ENCODE results near the gene ERN1.
"Not testable (repeated sequence)": the region's sequence is repeated elsewhere in the genome, so short reads cannot be mapped to it uniquely, and the experiment has no call there.

The ERN1 gene

DNA sequence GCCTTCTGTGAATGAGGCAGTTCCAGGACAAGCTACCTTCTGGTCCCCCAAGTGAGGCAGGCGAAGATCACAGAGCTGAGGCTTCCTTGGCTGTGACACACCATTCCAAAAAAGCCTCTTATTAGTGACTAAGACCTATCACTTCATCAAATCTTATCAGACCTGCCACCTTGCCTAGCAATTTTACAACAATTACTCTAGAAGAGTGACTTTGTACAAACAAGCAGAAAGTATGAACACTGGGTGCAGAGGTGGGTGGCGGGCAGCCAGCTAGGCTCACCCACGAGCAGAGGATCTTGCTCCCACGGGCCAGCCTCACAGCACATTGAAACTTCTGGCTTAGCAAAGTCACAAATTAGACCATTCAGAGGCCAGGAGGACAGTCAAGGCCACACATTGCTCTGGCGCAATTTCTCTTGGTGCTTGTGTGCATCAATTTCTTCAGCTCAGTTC, 107.3 kb downstream of the ERN1 start:
- DNase-seq: no peak

DNA sequence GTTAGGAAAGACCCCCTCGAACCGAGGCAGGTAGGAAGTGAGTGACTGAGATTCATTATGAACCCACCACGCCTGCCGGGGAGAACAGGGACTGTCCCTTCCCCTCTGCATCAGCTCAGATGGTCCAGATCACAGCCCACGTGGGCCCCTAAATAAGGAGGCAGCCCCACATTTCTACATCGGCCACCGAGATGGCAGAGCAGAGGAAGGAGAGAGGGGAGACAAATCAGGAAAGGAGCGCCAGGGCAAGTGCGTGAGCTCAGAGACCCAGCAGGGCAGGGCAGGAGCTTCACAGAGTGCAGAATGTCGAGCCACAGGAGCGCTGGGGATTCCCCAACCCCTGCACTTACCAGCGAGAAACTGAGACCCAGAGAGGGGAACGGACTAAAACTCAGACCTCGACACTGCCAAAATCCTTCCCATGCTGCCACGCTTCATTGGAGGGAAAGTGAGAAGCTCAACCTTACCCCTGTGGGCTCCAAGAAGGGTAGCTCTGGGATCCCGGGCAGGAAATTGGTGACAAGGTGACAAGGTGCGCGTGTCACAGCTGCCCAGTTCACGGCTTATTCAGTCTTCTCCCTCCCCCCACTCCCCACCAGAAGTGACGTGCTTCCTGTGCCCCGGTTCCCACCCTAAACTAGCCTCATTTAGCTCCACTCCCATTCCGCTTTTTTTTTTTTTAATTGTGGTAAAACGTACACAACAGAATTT, 109.7 kb downstream of the ERN1 start, which contains the start of gene ICAM2:
ICAM2 (minus strand) TSS at position 578 of the 711 bp plus-strand sequence. CDS start 13,942 bp downstream, outside the sequence.
- DNase-seq: peak; percentile 79

DNA sequence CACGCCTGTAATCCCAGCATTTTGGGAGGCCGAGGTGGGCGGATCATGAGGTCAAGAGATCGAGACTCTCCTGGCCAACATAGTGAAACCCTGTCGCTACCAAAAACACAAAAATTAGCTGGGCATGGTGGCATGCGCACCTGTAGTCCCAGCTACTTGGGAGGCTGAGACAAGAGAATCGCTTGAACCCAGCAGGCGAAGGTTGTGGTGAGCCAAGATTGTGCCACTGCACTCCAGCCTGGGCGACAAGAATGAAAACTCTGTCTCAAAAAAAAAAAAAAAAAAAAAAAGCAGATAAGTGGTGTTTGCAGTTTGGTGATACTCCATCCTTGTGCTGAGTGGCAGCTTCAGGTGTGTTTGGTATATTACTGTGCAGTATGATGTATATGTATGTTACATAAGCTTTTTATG, 110.4 kb downstream of the ERN1 start:
- not testable (repeated sequence) for DNase-seq

DNA sequence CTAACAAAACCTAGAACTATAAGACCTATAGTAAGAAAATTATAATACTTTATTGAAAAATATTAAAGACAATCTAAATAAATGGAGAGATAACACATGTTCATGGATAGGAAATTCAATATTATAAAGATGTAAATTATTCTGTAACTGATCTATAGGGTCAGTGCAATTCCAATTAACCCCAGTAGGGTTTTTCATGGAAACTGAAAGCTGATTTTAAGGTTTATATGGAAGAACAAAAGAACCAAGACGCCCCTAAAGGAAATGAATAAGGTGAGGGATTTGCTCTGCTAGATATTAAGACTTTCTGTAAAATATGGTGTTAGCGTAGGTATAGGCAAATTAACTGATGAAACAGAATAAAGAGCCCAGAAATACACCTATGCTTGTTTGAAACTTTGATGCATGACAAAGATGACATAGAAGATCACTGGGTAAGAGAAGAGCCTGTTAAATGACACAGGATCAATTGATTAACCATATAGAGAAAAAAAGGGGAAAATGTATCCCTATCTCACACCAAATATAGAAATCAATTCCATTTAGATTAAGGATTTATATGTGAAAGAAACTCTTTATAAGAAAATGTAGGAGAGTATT, 112.5 kb downstream of the ERN1 start:
- DNase-seq: no peak

DNA sequence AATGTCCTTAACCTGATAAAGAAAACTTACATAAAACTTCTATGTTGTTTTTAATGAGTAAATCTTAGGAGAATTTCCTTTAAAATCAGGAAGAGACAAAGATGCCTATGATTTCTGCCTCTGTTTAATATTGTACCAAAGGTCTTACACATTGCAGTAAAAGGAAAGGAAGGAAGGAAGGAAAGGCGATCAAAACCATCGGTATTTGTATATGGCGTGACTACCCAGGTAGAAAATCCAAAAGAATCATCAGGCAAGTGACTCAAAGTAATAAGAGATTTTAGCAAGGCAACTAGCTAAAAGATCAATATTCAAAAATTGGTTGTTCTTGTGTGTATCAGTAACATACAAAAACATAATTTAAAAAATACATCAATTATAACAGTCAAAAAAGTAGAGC, 113.0 kb downstream of the ERN1 start:
- no peak for DNase-seq

DNA sequence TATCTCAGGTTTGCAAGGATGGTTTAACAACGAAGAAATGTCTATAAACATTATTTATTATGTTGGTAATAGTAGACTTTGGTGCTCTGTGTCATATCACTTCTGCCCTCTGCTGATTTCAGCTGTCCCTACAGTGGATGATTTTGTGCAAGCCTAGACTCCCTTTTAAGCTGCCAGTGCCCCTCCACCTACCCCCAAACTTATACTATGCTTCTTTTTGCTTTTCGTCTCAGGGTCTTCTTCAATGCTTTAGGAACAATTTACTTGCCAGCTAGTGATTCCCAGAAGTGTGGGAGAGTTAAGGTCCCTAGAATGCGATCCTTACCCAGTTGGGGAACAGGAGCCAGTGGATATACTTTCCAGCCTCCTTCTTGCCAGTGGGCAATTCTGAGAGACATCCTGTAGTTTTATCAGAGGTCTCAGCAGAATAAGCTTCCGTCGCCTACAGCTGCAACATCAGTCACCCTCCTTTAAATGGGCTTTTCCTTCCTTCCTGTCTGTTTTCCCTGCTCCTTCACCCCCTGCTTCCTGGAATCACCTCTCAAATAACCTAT, 113.6 kb downstream of the ERN1 start:
- no peak for DNase-seq

DNA sequence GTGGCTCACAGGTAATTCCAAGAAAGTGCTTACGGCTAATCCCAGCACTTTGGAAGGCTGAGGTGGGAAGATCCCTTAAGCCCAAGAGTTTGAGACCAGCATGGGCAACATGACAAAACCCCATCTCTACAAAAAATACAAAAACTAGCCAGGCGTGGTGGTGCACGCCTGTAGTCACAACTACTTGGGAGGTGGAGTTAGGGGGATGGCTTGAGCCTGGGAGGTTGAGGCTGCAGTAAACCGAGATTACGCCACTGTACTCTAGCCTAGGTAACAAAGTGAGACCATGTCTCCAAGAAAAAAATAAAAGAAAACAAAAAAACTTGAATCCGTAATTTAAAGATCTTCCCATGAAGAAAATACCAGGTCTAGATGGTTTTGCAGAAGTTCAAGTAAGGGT, 114.5 kb downstream of the ERN1 start:
- DNase-seq: no peak

DNA sequence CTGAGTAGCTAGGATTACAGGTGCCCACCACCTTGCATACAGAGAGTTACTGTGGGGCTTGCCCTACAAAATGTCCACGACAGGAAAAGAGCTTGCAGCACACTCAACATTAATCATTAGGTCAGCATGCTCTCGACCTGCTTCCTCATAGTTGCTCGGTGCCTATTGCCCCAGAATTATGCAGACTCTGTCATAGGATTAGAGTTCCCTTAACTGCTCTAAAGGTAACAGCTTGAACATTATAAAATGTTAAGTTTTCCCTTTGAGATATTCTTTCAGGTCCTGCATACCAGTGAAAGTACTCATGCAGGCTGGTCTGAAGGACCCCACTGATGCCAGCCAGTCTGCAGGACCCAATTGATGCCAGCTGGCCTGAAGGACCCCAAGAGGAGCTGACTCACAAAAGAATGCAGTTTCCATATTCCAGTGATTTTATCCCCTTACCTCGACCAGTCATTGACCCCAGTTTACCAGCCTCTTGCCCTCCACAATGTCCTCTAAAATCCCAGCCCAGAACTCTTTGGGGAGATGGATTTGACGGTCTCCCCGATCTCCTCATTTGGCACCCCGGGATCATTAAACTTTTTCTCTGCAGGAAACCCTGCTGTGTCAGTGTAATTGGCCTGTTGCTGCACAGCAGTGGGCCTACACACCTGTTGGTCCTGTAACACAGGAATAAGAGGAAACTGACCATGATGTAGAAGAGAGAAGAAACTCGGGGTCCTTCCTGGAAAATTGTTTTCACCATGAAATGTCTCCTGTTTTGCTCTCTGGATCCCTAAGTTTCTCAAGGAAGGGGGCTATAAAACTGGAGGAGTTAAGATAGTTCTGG, 120.2 kb downstream of the ERN1 start:
- DNase-seq: no peak

DNA sequence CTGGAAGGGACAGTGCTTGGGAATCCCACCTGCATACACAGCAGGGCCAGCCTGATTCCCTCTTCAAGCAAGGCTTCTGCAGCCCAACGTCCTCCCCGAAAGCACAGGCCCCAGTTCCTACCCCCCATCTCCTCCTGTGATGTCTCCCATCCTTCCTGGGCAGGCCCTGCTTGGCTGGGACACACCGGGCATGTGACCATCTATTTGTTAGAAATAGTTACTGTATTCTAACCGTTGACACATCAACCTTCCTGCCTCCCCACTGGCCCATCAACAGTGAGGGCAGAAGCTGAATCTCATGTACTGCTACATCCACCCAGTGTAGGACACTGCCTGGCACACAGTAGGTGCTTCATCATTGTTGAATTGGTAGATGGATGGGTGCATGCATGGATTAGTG, 121.1 kb downstream of the ERN1 start:
- DNase-seq: no peak

DNA sequence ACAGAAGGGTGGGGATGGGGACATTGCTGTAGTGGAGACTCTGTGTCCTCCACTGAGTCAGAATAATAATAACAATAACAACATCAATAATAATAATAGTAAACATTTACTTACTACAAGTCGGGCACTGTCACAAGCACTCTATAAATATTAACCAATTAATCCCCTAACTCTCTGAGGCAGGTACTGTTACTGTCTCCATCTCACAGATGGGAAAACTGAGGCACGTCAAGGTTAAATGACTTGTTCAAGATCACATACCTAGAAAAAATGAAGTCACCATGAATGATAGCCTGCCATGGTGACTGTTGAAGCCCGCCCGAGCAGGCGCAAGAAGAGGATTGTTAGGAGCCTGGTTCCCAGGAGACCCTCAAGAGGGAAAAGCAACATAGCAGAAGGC, 121.6 kb downstream of the ERN1 start:
- DNase-seq: no peak

DNA sequence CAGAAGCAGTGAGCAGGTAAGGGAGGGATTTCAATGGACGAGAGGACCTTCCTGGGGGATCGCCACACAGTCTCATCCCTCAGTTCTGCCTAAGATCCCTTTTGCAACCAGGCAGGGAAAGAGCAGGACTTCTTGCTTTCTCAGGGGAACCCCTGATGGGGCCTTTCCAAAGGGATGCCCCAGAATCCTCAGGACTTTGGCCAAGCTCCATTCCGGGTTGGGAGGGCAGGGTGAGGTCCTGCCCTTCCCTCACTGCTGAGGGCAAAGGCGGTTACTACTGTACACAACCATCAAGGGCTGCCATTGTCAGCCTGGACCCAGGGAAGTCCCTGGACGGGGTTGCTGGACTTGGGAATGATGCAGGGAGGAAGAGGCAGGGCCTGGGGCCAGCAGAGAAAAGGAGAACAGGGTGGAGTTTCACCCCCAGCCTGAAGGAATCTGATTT, 122.1 kb downstream of the ERN1 start:
- no peak for DNase-seq

DNA sequence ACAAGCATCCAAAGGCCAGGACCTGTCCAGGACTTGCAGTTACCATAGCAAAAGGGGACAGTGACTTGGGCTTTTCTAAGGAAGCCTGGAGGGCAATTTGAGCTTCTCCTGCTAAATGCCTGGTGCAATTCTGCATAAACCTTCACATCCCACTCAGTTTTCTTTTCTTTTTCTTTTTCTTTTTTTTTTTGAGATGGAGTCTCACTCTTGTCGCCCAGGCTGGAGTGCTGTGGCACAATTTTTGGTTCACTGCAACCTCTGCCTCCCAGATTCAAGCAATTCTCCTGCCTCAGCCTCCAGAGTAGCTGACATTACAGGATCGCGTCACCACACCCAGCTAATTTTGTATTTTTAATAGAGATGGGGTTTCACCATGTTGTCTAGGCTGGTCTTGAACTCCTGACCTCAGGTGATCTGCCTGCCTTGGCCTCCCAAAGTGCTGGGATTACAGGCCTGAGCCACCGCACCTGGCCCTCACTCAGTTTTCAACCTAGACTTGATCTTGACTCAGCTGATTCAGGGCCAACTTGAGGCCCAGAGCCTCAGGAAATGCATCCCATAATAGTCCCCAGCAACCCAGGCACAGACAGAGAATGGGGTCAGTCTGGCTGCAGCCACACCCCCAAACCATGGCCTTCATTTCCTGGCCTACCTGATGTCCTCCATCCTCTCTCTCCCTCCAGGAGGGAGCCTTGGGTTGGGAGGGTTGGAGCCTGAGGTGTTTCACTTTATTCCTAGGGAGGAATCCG, 122.7 kb downstream of the ERN1 start:
- DNase-seq: not testable (repeated sequence)

DNA sequence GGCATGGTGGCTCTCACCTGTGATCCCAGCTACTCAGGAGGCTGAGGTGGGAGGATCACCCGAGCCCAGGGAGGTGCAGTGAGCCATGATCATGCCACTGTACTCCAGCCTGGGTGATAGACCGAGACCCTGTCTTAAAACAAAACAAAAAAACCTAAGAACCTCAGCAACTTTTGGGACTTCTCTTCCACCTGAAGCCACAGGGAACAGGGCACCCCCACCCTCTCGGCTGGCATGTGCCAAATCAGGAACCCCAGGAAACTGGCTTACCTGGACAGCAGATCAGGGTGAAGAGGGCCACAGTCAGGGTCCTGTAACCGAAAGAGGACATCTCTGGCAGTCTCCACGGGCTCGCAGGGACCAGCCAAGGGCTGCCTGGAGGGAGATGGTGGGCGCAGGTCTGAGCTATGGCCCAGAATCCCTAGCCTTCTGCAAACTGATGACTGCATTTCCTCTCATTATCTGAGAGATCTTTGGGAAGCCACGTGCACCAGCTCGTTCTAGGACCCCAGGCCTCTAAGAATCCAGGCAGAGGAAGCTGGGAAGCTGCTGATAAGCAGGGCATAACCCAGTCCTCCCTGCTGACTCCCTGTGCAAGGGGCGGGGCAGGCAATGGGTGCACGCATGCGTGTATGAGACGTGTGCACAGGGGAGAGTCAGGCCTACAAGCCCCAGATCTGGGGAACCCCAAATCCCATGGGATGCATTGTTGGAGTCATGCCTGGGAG, 123.4 kb downstream of the ERN1 start:
- no peak for DNase-seq

DNA sequence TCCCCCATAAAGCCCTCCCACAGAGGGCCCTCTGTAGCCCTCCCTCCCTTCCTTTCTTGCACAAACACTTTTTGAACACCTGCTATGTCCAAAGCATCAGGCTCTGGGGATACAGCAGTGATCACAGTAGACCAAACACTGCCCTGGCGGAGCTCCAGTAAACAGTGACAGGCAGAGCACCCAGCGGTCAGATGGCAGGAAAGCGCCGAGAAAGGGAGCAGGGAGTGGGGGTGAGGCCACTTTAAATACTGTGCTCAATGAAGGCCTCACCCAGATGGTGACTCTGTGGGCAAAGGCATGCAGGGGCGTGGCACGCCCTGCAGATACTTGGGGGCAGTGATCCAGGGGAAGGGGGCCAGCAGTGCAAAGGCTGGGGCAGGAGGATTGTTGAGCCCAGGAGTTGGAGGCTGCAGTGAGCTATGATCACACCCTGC, 124.2 kb downstream of the ERN1 start:
- DNase-seq: no peak

DNA sequence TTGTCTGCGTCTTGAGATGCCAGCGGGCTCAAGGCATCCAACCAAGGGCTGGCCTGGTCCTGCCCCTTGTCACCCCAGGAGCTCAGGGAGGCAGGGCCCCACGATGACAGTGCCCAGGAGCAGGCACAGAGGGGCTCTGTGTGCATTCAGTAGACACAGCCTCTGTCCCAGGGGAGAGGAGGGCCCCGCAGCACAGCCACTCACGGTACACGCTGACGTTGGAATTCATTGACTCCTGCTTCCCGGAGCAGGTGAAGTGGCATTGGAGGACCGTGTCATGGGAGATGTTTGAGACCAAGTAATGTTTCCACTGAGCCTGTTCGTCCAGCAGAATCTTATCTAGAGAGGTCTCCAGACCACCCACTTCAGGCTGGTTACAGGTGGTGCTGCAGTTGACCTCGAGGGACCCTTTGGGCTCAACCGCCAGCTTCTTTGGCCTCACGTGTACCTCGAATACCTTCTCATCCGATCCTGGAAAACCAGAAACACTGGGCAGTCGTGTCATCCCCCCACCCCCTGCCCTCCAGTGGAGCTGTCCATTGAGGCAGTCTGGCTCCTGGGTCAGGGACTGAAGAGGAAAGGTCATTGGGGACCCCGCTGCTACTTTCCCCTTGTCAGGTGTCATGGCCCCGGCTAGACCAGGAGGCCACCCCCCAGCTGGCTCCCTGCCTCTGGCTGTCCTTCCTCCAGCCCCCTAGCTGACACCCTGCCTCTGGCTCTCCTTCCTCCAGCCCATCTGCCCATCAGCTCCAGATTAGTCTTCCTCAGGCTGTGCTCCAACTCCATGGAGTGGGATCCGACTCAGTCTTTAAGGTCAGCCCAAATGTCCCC, 124.8 kb downstream of the ERN1 start:
- DNase-seq: no peak

DNA sequence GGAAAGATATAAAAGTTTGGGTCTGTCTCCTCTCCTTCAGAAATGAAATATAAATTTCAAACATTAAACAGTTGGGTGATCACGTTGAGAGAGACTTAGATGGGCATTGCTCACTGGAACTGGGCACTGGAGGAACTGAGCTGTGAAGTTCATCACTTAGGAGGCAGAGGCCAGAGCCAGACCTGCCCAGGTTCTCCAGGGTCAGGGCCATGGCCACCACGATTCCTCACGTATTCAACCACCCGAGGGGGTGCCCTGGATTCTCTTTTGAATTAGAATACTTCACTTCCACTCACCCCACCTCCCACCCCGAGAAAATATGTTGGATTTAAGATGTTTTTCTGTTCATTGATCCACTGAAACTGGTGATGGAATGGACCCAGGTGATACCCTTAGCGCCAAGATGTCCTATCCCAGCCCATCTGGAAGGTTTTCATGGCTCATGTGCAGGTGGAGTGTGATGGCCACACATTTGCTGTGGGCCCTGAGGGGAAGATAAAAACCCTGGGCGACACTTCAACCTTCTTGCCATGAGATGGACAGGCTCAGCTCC, 125.7 kb downstream of the ERN1 start:
- DNase-seq: no peak

DNA sequence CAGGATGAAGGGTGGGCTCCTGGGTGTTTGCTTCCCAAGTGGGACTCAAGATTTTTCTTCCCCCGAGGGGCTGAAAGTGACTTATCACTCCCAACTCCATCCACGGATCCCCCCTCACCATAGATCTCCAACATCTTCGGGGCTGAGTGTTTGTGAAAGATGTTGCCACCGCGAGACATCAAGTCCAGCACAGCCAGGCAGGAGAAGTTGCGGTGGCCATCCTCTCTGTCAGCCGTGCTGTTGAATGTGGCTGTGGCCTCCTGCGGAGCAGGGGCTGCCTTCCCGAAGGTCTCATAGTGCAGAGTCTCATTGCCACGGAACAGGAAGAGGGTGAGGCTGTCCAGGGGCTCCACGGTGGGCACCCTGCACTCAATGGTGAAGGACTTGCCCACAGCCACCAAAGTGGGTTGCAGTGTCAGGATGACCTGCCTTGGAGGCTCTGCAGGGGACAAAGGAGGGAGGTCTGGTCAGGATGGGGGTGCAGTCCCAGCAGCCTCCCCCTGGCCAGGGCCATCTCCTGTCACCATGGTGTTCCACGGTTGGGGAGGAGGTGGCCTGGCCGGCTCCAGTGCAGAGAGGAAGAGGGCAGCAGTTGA, 126.3 kb downstream of the ERN1 start:
- no peak for DNase-seq

DNA sequence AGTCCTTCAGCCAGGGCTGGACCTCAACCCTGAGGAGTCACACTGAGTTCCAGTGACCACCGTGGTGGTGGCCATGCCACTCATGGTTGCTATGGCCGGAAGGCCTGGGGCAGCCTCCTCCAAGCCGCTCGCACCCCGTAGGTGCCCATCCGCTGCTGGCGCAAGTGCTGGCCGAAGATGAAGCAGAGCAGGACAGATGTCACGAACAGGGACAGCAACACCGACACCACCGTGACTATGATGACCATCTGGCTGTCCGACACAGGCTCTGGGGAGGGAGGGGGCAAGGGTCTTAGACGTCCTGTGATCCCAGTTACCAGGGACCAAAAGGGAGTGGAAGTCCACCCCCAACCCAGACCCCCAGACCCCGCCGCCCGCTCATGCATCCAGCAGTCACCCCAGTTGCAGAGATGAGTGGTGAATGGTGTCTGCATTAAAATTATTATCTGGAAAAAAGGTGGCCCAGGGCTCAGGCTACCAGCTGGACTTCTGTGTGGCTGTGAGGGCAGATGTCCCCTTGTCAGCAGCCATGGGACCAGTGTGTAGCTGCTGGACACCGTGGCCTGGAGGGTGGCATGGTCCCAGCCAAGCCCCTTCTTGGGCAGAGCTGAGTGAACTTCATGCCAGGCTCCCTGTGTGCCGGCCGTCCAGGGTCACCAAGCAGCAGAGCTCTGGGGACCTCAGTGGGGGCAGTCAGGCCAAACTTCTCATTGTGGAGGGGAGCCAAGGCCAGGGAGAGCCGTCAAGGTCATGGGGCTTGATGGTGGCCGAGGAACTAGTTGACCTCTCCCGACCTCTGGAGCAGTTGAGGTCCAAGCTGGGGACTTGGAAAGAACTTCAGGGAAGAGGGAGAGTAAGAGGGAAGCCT, 127.1 kb downstream of the ERN1 start:
- DNase-seq: no peak
